Choroid plexus epithelial cell (primary cell): Measurements from ENCODE around the gene COL5A2.

ENCODE experiments used
- DNase-seq: peaks from one replicate; pipeline ENCODE4 v3.0.0-alpha.2; 2010; ENCODE audit warnings: low read depth
- H3K4me3 ChIP-seq: 2 replicates; pipeline ENCODE4 v1.5.1; 2011; ENCODE audit warnings: low read depth, mild to moderate bottlenecking, control low read depth, low read length, moderate library complexity
- TF ChIP-seq, protein P1 (sequence below): conservative IDR thresholded peaks from 2 replicates; pipeline ENCODE4 v1.5.1; 2011; ENCODE audit warnings: low read depth, mild to moderate bottlenecking, control low read depth, inconsistent platforms, low read length, moderate library complexity

The COL5A2 gene

DNA sequence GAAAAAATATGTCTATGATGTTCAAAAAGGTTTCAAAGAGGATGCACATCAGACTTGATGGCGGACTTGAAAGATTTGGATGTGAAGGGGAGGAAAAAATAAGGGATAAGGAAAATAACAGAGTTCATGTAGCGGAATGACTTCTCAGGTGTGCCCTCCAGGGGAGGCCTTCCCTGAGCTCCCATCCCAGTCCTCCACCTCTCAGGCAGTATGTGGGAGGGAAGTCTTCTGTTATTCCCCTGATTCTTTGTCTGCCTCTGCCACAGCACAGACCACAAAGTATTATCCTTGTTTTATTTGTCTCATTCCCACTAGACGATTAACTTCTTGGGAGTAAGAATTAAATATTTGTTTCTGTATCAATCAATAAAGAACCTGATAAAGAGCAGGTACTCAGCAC, 17.7 kb downstream of the COL5A2 start:
- no peak overlapping the region for H3K4me3 ChIP-seq
- TF ChIP-seq, protein P1, sequence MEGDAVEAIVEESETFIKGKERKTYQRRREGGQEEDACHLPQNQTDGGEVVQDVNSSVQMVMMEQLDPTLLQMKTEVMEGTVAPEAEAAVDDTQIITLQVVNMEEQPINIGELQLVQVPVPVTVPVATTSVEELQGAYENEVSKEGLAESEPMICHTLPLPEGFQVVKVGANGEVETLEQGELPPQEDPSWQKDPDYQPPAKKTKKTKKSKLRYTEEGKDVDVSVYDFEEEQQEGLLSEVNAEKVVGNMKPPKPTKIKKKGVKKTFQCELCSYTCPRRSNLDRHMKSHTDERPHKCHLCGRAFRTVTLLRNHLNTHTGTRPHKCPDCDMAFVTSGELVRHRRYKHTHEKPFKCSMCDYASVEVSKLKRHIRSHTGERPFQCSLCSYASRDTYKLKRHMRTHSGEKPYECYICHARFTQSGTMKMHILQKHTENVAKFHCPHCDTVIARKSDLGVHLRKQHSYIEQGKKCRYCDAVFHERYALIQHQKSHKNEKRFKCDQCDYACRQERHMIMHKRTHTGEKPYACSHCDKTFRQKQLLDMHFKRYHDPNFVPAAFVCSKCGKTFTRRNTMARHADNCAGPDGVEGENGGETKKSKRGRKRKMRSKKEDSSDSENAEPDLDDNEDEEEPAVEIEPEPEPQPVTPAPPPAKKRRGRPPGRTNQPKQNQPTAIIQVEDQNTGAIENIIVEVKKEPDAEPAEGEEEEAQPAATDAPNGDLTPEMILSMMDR: no peak

DNA sequence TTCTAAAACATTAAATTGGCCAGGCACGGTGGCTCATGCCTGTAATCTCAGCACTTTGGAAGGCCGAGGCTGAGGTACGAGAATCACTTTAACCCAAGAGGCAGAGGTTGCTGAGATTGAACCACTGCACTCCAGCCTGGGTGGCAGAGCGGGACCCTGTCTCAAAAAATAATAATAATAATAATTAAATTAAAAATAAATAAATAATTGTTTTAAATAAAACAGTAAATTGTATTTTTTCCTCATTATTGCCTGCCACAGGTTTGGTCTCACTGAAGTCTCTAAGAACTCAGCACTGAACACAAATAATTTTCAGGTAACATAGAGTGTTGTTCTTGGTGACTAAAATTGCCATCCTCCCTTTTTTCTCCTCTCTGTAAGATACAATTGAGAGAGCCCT, 19.8 kb downstream of the COL5A2 start:
- TF ChIP-seq, protein P1: no peak
- no peak for DNase-seq
- no peak overlapping the region for H3K4me3 ChIP-seq

More for the DNA sequence above, 17.7 kb downstream of the COL5A2 start:
- DNase-seq: no peak

DNA sequence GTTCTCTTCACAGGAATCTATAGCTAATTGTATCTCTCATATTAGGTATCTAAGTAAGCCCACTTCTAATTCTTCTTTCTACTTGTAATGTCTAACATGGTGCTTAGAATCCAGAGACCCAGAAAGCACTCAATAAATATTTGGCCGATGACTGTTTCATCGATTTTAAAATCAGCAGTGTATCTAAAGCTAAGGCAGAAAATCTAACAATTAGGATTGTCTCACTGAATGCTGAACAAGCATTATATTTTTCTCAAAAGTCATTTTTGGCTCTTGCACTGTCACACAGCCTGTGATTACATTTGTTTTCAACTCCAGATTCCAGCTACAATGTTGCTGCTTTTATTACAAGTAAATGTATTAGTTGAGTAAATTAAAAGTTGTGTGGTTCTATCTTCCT, 20.3 kb downstream of the COL5A2 start:
- no peak for DNase-seq
- TF ChIP-seq, protein P1: no peak
- no peak overlapping the region for H3K4me3 ChIP-seq

DNA sequence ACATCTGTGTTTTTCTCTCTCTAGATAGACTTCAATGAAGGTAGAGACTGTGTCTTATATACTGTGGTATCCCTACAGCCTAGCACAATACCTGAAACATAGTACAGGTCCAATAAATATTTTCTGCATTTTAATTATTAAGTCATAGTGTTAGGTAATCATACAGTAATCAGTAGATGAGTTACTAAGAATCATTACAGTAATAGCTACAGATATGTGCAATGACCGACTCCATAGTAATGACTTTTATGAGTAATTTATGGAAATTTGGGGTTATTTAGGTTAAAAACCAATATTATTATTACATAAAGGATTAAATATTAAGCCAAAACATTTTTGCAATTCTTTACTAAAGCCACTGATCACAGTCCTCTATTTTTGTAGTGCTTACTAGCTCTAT, 21.6 kb downstream of the COL5A2 start:
- H3K4me3 ChIP-seq: no peak overlapping the region
- no peak for DNase-seq
- TF ChIP-seq, protein P1: no peak

DNA sequence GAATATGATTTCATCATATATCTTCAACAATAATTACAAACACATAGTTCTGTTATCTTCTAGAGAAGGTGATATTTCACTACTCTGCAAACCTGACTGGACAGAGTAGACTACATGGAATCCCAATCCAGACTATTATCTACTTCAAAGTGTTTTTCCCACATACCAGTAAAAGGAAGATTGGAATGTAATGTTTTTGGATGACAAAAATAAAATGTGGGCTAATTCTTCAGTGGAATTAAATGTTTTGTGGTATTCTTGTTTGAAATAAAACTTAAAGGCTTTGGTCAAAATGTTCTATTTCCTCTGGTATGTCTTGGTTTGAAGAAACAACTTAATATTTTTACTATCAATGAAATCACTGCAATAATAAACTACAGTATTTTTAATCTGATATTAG, 22.1 kb downstream of the COL5A2 start:
- no peak overlapping the region for H3K4me3 ChIP-seq
- DNase-seq: no peak
- TF ChIP-seq, protein P1: no peak

DNA sequence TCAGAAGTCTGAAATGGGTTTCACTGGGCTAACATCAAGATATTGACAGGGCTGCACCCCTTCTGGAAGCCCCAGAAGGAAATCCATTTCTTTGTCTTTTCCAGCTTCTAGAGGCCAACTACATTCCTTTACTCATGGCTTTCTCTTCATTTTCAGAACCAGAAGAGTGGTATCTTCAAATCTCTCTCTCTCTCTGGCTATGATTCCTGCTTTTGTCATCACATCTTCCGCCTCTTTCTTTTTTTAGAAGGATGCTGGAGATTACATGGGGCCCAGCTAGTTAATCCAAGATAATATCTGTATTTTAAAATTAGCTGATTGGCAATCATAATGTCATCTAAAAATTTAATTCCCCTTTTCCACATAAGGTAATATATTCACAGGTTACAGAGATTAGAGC, 23.8 kb downstream of the COL5A2 start:
- TF ChIP-seq, protein P1: no peak
- no peak overlapping the region for H3K4me3 ChIP-seq
- no peak for DNase-seq

DNA sequence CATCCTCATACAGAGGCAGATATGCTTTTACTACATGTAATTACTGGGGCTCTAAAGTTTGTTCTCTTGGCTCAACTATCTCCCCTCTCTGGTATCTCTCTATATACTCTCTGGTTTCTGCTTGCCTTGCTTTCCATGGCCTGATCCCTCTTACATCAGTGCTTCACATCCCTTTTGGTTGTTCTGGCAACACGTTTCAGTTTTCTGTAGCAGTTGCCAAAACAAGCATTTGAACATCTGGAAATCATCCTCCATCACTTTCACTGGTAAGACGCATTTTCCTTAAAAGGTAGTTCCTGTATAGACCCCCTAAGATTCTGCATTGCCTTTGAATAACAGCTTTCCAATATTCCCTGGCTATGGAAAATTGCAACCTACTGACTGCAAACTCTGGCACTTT, 25.9 kb downstream of the COL5A2 start:
- DNase-seq: peak; percentile 90
- TF ChIP-seq, protein P1: no peak
- H3K4me3 ChIP-seq: no peak overlapping the region
